Activated T-helper 2 cell treated with anti-CD3 and anti-CD28 coated beads, Interferon-gamma antibody, Interleukin-2, Interleukin-4, amounts not matched to agents 10 μg/mL and 5 μg/mL and 100 μg/mL, durations not matched to agents 14 hours and 24 hours and 36 hours (primary cell): Measurements from ENCODE around the gene AP1M1. TPM values are rescaled to one million over a fixed set of nuclear protein-coding genes. Genes with fewer than 3 reads are reported as not detected.

Experiments used
- DNase-seq: peaks from one replicate; pipeline ENCODE4 v3.0.0; 2021; ENCODE audit warnings: low spot score
- H3K27ac Mint-ChIP-seq: one replicate; pipeline ENCODE4 v1.8.0; 2021; ENCODE audit warnings: mixed read lengths
- H3K27me3 Mint-ChIP-seq: one replicate; pipeline ENCODE4 v1.8.0; 2021; ENCODE audit warnings: low read depth, mixed read lengths
- H3K36me3 Mint-ChIP-seq: one replicate; pipeline ENCODE4 v1.8.0; 2021; ENCODE audit warnings: low read depth, mixed read lengths
- H3K4me1 Mint-ChIP-seq: one replicate; pipeline ENCODE4 v1.8.0; 2021; ENCODE audit warnings: low read depth, mixed read lengths
- H3K4me3 Mint-ChIP-seq: one replicate; pipeline ENCODE4 v1.8.0; 2021; ENCODE audit warnings: low read depth, mild to moderate bottlenecking, moderate library complexity, mixed read lengths
- H3K9me3 Mint-ChIP-seq: one replicate; pipeline ENCODE4 v1.8.0; 2021; ENCODE audit warnings: mixed read lengths
- intact Hi-C: fragments of 100-400 bp; cut with micrococcal nuclease; formaldehyde crosslinking; loops from one replicate; pipeline ENCODE4 v1.15.1; 2023
- total RNA-seq: library from RNA; stranded (reverse); gene quantifications from 2 replicates; pipeline ENCODE4 v1.2.3, GENCODE V29; 2022

Gene AP1M1
- total RNA-seq, 1 donor from 2014 or later, result 106 TPM

GRCh38 chr19:16218851-16219250, 21.1 kb downstream of the AP1M1 start:
- no peak overlapping the region for H3K27ac Mint-ChIP-seq
- peaks cover 95% of the 10 kb centered on the region for H3K36me3 Mint-ChIP-seq
- DNase-seq, result no peak
- H3K9me3 Mint-ChIP-seq, result peaks cover 31% of the 10 kb centered on the region
- H3K27me3 Mint-ChIP-seq, result no peaks in the 10 kb centered on the region
- intact Hi-C loops, result no loop called here
- H3K4me1 Mint-ChIP-seq, result peaks cover 10% of the 10 kb centered on the region
- H3K4me3 Mint-ChIP-seq, result no peak overlapping the region

GRCh38 chr19:16222806-16223205, 25.1 kb downstream of the AP1M1 start:
- Mint-ChIP-seq H3K27ac (no peak overlapping the region), H3K9me3 (peaks cover 31% of the 10 kb centered on the region), H3K4me3 (no peak overlapping the region), H3K27me3 (no peaks in the 10 kb centered on the region), H3K36me3 (peaks cover 69% of the 10 kb centered on the region), H3K4me1 (no peaks in the 10 kb centered on the region)
- intact Hi-C loops, result no loop called here
- no peak for DNase-seq

- no peak for DNase-seq
- no peaks in the 10 kb centered on the region for H3K27me3 Mint-ChIP-seq
- peaks cover 30% of the 10 kb centered on the region for H3K9me3 Mint-ChIP-seq
- H3K36me3 Mint-ChIP-seq, result peaks cover 69% of the 10 kb centered on the region
- no peak overlapping the region for H3K27ac Mint-ChIP-seq
- intact Hi-C loops, result no loop called here
- no peaks in the 10 kb centered on the region for H3K4me1 Mint-ChIP-seq
- H3K4me3 Mint-ChIP-seq, result no peak overlapping the region
Observed at GRCh38 chr19:16223746-16224145, 26.0 kb downstream of the AP1M1 start.

GRCh38 chr19:16224293-16225045, 26.8 kb downstream of the AP1M1 start:
- DNase-seq, result no peak
- Mint-ChIP-seq H3K27ac (no peak overlapping the region), H3K9me3 (peaks cover 25% of the 10 kb centered on the region), H3K4me3 (no peak overlapping the region), H3K4me1 (no peaks in the 10 kb centered on the region), H3K36me3 (peaks cover 68% of the 10 kb centered on the region), H3K27me3 (no peaks in the 10 kb centered on the region)
- intact Hi-C loops, result no loop called here

- Mint-ChIP-seq H3K4me1 (no peaks in the 10 kb centered on the region), H3K27me3 (no peaks in the 10 kb centered on the region), H3K4me3 (no peak overlapping the region), H3K36me3 (peaks cover 64% of the 10 kb centered on the region), H3K9me3 (peaks cover 15% of the 10 kb centered on the region), H3K27ac (no peak overlapping the region)
- DNase-seq, result no peak
- intact Hi-C loops, result no loop called here
Observed at GRCh38 chr19:16225279-16226183, 27.8 kb downstream of the AP1M1 start.

- Mint-ChIP-seq H3K27ac (no peak overlapping the region), H3K36me3 (peaks cover 61% of the 10 kb centered on the region), H3K9me3 (peaks cover 9% of the 10 kb centered on the region), H3K27me3 (no peaks in the 10 kb centered on the region), H3K4me3 (no peak overlapping the region), H3K4me1 (no peaks in the 10 kb centered on the region)
- intact Hi-C loops, result no loop called here
- no peak for DNase-seq
Observed at GRCh38 chr19:16226184-16226591, 28.5 kb downstream of the AP1M1 start.

GRCh38 chr19:16226878-16227836, 29.4 kb downstream of the AP1M1 start:
- intact Hi-C loops, result no loop called here
- Mint-ChIP-seq H3K27ac (no peak overlapping the region), H3K4me3 (no peak overlapping the region), H3K4me1 (no peaks in the 10 kb centered on the region), H3K36me3 (peaks cover 58% of the 10 kb centered on the region), H3K9me3 (peaks cover 6% of the 10 kb centered on the region), H3K27me3 (no peaks in the 10 kb centered on the region)
- no peak for DNase-seq

- no peak for DNase-seq
- intact Hi-C loops, result no loop called here
- H3K4me1 Mint-ChIP-seq, result no peaks in the 10 kb centered on the region
- peaks cover 56% of the 10 kb centered on the region for H3K36me3 Mint-ChIP-seq
- H3K27me3 Mint-ChIP-seq, result no peaks in the 10 kb centered on the region
- H3K27ac Mint-ChIP-seq, result no peak overlapping the region
- no peaks in the 10 kb centered on the region for H3K9me3 Mint-ChIP-seq
- H3K4me3 Mint-ChIP-seq, result no peak overlapping the region
Observed at GRCh38 chr19:16227837-16228636, 30.3 kb downstream of the AP1M1 start.

- Mint-ChIP-seq H3K36me3 (peaks cover 50% of the 10 kb centered on the region), H3K27ac (no peak overlapping the region), H3K9me3 (no peaks in the 10 kb centered on the region), H3K27me3 (no peaks in the 10 kb centered on the region), H3K4me3 (no peak overlapping the region), H3K4me1 (no peaks in the 10 kb centered on the region)
- no peak for DNase-seq
- intact Hi-C loops, result no loop called here
Observed at GRCh38 chr19:16228637-16229321, 31.1 kb downstream of the AP1M1 start.

GRCh38 chr19:16229322-16229641, 31.6 kb downstream of the AP1M1 start:
- intact Hi-C loops, result no loop called here
- H3K27me3 Mint-ChIP-seq, result no peaks in the 10 kb centered on the region

GRCh38 chr19:16232127-16232526, 34.4 kb downstream of the AP1M1 start:
- H3K36me3 Mint-ChIP-seq, result peaks cover 70% of the 10 kb centered on the region
- intact Hi-C loops, result no loop called here
- peaks cover 2% of the 10 kb centered on the region for H3K4me1 Mint-ChIP-seq
- DNase-seq, result no peak
- H3K9me3 Mint-ChIP-seq, result no peaks in the 10 kb centered on the region
- H3K27ac Mint-ChIP-seq, result no peak overlapping the region
- no peaks in the 10 kb centered on the region for H3K27me3 Mint-ChIP-seq
- no peak overlapping the region for H3K4me3 Mint-ChIP-seq

More at GRCh38 chr19:16229322-16229641, 31.6 kb downstream of the AP1M1 start:
- DNase-seq, result no peak
- no peaks in the 10 kb centered on the region for H3K9me3 Mint-ChIP-seq
- no peak overlapping the region for H3K27ac Mint-ChIP-seq
- H3K36me3 Mint-ChIP-seq, result peaks cover 48% of the 10 kb centered on the region
- no peak overlapping the region for H3K4me3 Mint-ChIP-seq
- H3K4me1 Mint-ChIP-seq, result no peaks in the 10 kb centered on the region
